Measurements from ENCODE around the gene NECTIN4. TPM values are rescaled to one million over a fixed set of nuclear protein-coding genes. Genes with fewer than 3 reads are reported as not detected.
A peak's percentile ranks its signal among the peaks of the same experiment; 100 is the strongest.
"Not testable (repeated sequence)": the region's sequence is repeated elsewhere in the genome, so short reads cannot be mapped to it uniquely, and the experiment has no call there.

Gene NECTIN4
- total RNA-seq, 1 donor, result 1.4 TPM

DNA sequence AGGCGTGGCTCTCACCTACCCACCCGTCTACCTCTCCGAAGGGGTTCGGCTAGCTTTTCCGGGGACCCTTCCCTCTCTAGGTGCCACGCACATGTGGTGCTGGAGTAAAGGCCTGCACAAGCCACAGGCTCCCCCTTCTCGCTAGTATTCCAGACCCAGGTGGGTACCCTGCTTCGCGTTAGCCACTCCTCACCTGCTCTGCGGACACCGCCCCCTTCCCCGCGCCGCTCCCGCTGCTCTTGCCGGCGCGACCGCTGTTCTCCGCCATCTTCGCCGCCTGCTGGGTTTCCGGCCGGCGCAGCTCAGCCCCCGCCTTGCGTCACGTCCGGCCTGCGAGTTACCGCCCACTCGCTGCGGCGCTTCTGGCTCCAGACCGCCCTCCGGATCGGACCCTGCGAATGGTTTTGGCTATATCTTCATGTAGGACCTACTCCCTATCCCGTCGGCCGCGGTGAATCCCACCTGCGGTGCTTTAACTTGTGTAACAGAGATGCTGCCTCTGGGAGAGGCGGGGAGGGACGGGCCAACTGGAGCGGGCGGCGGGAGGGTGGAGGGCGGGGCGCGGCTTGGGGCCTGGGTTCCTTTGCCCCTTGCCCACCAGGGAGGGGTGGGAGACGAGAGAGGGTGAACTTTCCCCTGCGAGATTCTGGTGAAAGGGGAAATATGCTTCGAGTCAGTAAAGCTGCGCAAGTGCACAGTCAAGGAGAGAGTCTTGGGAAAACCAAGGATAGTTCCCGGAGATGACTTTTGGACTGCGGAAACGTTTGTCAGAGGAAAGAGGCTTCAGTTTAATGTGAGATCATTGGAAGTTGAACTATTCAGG lies 28.6 kb upstream of the NECTIN4 start, which contains the start of the genes NIT1 and PFDN2:
Gene NIT1 (plus strand): TSS at position 347 of the 823 bp plus-strand sequence. CDS start 72 bp downstream, at position 419.
Gene PFDN2 (minus strand): TSS at position 279 of the 823 bp plus-strand sequence. CDS start 11 bp downstream, at position 268.
- Histone ChIP-seq H3K4me1 (ENCODE audit: insufficient read depth, low read length) (peaks cover 86% of the 10 kb centered on the region), H3K27me3 (ENCODE audit: insufficient read depth, low read length) (no peaks in the 10 kb centered on the region), H3K9me3 (ENCODE audit: low read depth, low read length) (no peaks in the 10 kb centered on the region), H3K4me3 (ENCODE audit: low read length) (peak within 1 kb of the TSS; percentile 88)

DNA sequence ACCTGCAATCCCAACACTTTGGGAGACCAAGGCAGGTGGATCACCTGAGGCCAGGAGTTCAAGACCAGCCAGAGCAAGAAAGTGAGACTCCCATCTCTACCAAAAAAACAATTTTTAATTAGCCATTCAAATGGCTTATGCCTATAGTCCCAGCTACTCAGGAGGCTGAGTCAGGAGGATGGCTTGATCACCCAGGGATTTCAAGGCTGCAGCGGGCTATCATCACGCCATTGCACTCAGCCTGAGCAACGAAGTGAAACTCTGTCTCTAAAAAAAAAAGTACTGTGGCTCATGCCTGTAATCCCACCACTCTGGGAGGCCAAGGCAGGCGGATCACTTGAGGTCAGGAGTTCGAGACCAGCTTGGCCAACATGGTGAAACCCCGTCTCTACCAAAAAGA lies 26.6 kb upstream of the NECTIN4 start:
- H3K9me3 ChIP-seq (ENCODE audit: low read depth, low read length); H3K4me3 ChIP-seq (ENCODE audit: low read length); H3K27me3 ChIP-seq (ENCODE audit: insufficient read depth, low read length): not testable (repeated sequence)
- H3K4me1 ChIP-seq (ENCODE audit: insufficient read depth, low read length), result peaks cover 79% of the 10 kb centered on the region

DNA sequence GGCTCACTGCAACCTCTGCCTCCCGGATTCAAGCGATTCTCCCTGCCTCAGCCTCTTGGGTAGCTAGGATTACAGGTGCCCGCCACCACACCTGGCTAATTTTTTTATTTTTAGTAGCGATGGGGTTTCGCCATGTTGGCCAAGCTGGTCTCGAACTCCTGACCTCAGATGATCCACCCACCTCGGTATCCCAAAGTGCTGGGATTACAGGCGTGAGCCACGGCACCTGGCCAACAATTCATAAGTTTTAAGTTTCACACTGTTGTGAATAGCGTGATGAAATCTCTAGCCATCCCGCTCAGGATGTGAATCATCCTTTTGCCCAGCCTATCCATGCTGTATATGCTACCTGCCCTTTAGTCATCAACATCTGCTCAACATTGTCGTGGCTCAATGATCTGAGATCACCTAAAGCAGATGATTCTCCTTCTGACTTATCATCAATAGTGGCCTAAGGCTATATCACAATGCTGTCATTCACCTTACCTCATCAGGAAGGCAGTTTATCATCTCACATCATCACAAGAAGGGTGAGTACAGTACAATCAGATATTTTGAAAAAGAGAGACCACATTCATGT lies 25.9 kb upstream of the NECTIN4 start:
- no peaks in the 10 kb centered on the region for H3K9me3 ChIP-seq (ENCODE audit: low read depth, low read length)
- no peaks in the 10 kb centered on the region for H3K27me3 ChIP-seq (ENCODE audit: insufficient read depth, low read length)
- no peak overlapping the region for H3K4me3 ChIP-seq (ENCODE audit: low read length)
- peaks cover 73% of the 10 kb centered on the region for H3K4me1 ChIP-seq (ENCODE audit: insufficient read depth, low read length)

- Histone ChIP-seq H3K4me3 (ENCODE audit: low read length) (no peak overlapping the region), H3K4me1 (ENCODE audit: insufficient read depth, low read length) (peaks cover 67% of the 10 kb centered on the region), H3K27me3 (ENCODE audit: insufficient read depth, low read length) (no peaks in the 10 kb centered on the region)
Measured at GRCh38 chr1:161114556-161114955, 25.2 kb upstream of the NECTIN4 start.

DNA sequence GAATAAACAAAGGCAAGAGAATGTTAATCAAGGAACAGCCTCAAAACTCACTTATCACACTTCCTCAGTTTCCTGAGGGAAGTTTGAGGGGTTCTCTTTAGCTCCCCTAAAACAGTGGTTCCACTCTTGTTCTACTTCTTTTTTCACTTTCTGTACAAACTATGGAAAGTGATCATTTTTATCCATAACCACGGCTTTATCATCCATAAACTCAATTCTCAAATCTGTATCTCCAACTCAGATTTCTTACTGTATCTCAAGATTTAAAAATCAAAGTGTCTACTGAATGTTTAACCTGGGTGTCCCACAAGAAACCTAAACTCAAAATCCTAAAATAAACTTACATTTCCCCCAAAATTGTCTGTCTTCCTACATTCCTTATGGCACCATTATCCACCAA lies 24.6 kb upstream of the NECTIN4 start:
- no peak overlapping the region for H3K4me3 ChIP-seq (ENCODE audit: low read length)

More at GRCh38 chr1:161114556-161114955, 25.2 kb upstream of the NECTIN4 start:
- H3K9me3 ChIP-seq (ENCODE audit: low read depth, low read length), result no peaks in the 10 kb centered on the region

GRCh38 chr1:161111527-161111926 lies 22.2 kb upstream of the NECTIN4 start:
- Histone ChIP-seq H3K4me1 (ENCODE audit: insufficient read depth, low read length) (peaks cover 43% of the 10 kb centered on the region), H3K4me3 (ENCODE audit: low read length) (no peak overlapping the region), H3K9me3 (ENCODE audit: low read depth, low read length) (no peaks in the 10 kb centered on the region), H3K27me3 (ENCODE audit: insufficient read depth, low read length) (no peaks in the 10 kb centered on the region)

More for the DNA sequence above, 24.6 kb upstream of the NECTIN4 start:
- H3K9me3 ChIP-seq (ENCODE audit: low read depth, low read length), result no peaks in the 10 kb centered on the region
- H3K4me1 ChIP-seq (ENCODE audit: insufficient read depth, low read length), result peaks cover 60% of the 10 kb centered on the region
- H3K27me3 ChIP-seq (ENCODE audit: insufficient read depth, low read length), result no peaks in the 10 kb centered on the region

GRCh38 chr1:161111117-161111516 lies 21.8 kb upstream of the NECTIN4 start:
- no peak overlapping the region for H3K4me3 ChIP-seq (ENCODE audit: low read length)
- H3K9me3 ChIP-seq (ENCODE audit: low read depth, low read length), result no peaks in the 10 kb centered on the region
- H3K4me1 ChIP-seq (ENCODE audit: insufficient read depth, low read length), result peaks cover 39% of the 10 kb centered on the region
- H3K27me3 ChIP-seq (ENCODE audit: insufficient read depth, low read length), result no peaks in the 10 kb centered on the region

DNA sequence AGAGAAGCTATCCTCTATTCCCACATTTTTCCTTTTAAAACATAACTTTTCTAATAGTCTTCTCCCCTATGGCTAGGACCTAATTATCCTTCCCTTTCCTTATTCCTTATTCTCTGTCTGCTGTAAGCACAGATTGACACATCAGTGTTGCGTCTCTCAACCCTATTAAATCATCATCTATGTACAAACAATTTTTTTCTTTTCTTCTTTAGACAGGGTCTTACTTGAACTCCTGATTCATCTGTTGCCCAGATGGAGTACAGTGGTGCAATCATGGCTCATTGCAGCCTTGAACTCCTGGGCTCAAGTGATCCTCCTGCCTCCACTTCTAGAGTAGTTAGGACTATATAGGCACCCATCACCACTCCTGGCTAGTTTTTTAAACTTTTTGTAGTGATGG lies 17.1 kb upstream of the NECTIN4 start:
- Histone ChIP-seq H3K9me3 (ENCODE audit: low read depth, low read length) (no peaks in the 10 kb centered on the region), H3K4me1 (ENCODE audit: insufficient read depth, low read length) (peaks cover 6% of the 10 kb centered on the region), H3K4me3 (ENCODE audit: low read length) (no peak overlapping the region), H3K27me3 (ENCODE audit: insufficient read depth, low read length) (no peaks in the 10 kb centered on the region)

DNA sequence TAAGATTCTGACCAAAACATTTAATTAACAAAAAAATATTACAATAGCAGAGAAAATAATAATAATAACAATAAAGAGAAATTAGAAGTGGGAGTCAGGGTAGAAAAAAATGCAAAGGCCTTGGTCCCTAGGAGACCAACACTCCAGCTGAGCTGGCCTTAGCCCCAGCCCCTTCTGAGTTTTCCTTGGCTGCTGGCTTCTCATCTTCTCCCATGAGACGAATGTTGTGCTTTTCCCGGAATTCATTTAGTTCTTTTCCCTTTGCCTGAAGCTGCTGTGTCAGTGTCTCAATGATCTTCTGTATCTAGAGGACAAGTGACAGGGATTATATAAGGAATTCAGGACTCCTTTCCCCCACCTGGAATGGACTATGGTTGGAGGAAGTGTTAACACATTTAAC lies 11.2 kb upstream of the NECTIN4 start:
- H3K4me3 ChIP-seq (ENCODE audit: low read length), result no peak overlapping the region
- peaks cover 34% of the 10 kb centered on the region for H3K4me1 ChIP-seq (ENCODE audit: insufficient read depth, low read length)

DNA sequence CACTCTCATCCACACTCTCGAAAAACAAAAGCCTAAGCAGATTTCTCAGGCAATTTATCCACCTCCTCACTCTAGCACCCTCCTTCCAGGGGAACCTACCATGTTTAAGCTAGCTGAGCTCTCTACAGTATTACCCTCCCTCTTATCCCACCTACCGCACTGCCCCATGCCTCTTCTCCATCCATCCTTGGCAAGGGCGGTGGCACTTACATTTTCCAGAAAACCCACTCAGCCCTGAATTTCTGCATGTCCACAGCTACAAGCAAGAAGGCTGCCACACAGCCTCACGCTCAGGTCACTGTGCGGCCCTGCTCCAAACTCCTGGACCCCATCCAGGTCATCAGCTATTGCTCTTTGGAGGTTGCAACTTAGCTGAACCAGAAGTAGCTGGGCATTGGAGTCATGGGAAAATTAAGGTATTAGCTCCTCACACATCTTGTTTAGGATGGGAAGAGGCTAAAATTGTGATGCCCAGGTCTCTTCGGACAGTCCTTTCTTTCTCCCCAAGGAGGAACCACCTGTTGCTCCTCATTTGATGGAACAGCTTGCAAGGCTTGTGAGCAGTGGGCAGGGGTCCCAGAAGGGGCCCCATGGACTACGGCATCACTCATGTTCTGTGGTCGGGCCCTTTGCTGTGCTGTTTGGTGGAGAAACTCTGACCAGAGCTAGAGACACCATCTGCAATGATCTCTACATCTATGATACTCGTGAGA lies 9.9 kb upstream of the NECTIN4 start:
- Histone ChIP-seq H3K27me3 (ENCODE audit: insufficient read depth, low read length) (no peaks in the 10 kb centered on the region), H3K4me1 (ENCODE audit: insufficient read depth, low read length) (peaks cover 34% of the 10 kb centered on the region), H3K4me3 (ENCODE audit: low read length) (no peak overlapping the region), H3K9me3 (ENCODE audit: low read depth, low read length) (no peaks in the 10 kb centered on the region)

More for the DNA sequence above, 11.2 kb upstream of the NECTIN4 start:
- H3K9me3 ChIP-seq (ENCODE audit: low read depth, low read length), result no peaks in the 10 kb centered on the region
- H3K27me3 ChIP-seq (ENCODE audit: insufficient read depth, low read length), result no peaks in the 10 kb centered on the region

DNA sequence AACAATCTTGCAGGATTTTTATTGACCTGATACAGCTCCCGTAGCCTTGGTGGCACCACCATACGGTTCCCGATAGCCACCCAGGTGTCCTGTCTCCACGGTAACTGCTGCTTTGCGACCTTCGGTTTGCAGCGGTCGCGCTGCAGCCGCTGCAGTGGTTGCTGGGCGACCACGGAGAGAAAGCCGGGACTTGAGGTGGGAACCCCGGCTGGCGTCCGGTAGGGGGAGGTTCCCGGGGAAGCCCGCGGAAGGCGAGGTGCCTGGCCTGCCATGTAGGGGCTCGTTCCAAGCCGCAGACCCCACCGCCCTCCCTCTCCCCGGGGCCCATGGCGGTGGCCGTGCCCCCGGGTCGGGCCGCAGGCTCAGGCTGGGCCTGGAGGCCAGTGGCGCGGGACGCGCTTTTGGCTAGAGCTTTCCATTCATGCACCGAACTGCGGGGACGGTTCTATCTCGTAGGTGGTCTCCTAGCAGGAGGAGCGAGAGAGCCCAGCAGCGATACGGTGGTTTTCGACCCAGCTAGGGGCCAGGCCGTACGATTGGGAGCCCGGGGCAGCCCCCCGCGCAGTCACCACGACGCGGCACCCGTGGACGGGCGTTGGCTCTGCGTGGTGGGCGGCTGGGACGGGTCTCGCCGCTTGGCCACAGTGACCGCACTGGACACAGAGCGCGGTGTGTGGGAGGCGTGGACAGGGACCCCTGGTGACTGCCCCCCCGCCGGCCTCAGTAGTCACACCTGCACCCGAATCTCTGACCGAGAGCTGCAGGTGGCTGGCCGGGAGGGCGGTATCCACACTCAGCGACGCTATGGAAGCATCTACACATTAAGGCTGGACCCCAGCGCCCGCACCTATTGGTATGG lies 9.1 kb upstream of the NECTIN4 start, which contains the start of gene KLHDC9:
Gene KLHDC9 (plus strand): TSS at position 152 of the 859 bp plus-strand sequence. CDS start 175 bp downstream, at position 327.
- no peaks in the 10 kb centered on the region for H3K9me3 ChIP-seq (ENCODE audit: low read depth, low read length)
- H3K4me1 ChIP-seq (ENCODE audit: insufficient read depth, low read length), result peaks cover 34% of the 10 kb centered on the region
- no peaks in the 10 kb centered on the region for H3K27me3 ChIP-seq (ENCODE audit: insufficient read depth, low read length)
- H3K4me3 ChIP-seq (ENCODE audit: low read length), result peak within 1 kb of the TSS; percentile 45

- no peaks in the 10 kb centered on the region for H3K27me3 ChIP-seq (ENCODE audit: insufficient read depth, low read length)
- H3K4me3 ChIP-seq (ENCODE audit: low read length), result no peak overlapping the region
- H3K4me1 ChIP-seq (ENCODE audit: insufficient read depth, low read length), result peaks cover 34% of the 10 kb centered on the region
- H3K9me3 ChIP-seq (ENCODE audit: low read depth, low read length), result no peaks in the 10 kb centered on the region
Measured at GRCh38 chr1:161096530-161096929, 7.2 kb upstream of the NECTIN4 start.

DNA sequence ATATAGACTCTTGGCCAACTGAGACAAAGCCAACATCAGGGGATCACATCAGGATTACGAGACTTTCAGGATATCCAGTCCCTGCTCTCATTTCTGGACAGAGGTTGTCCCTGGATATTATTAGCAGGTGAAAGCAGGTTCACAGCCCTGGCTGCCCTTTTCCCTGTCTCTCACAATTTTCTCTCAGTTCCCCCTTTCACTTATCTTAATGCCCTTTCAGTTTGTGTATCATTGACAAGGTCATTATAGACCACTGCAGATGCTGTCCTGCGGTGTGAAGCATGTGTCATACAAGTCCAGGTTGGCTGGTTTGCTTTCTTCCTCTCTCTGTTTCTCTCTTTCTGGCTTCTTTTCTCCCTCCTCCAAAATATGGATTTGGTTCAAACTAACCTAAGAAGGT lies 6.7 kb upstream of the NECTIN4 start:
- peaks cover 34% of the 10 kb centered on the region for H3K4me1 ChIP-seq (ENCODE audit: insufficient read depth, low read length)
- no peaks in the 10 kb centered on the region for H3K27me3 ChIP-seq (ENCODE audit: insufficient read depth, low read length)
- H3K9me3 ChIP-seq (ENCODE audit: low read depth, low read length), result no peaks in the 10 kb centered on the region
- no peak overlapping the region for H3K4me3 ChIP-seq (ENCODE audit: low read length)

DNA sequence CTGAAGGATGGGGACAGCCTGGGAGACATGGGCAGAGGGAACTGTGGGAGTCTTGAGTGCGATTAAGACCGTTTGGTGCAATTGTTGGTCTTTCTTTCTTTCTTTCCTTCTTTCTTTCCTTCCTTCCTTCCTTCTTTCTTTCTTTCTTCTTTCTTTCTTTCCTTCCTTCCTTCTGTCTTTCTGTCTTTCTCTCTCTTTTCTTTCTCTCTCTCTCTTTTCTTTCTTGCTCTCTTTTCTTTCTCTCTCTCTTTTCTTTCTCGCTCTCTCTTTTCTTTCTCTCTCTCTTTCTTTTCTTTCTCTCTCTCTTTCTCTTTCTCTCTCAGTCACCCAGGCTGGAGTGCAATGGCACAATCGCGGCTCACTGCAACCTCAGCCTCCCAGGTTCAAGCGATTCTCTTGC lies 5.9 kb upstream of the NECTIN4 start:
- no peak overlapping the region for H3K4me3 ChIP-seq (ENCODE audit: low read length)

More for the DNA sequence above, 5.9 kb upstream of the NECTIN4 start:
- no peaks in the 10 kb centered on the region for H3K9me3 ChIP-seq (ENCODE audit: low read depth, low read length)
- no peaks in the 10 kb centered on the region for H3K27me3 ChIP-seq (ENCODE audit: insufficient read depth, low read length)
- peaks cover 34% of the 10 kb centered on the region for H3K4me1 ChIP-seq (ENCODE audit: insufficient read depth, low read length)

Measured in mononuclear cell (primary cell).